CD4-positive, CD25-positive, alpha-beta regulatory T cell (primary cell): ENCODE results near the gene MIER2. TPM values are rescaled to one million over a fixed set of nuclear protein-coding genes. Genes with fewer than 3 reads are reported as not detected.
"Not testable (repeated sequence)": the region's sequence is repeated elsewhere in the genome, so short reads cannot be mapped to it uniquely, and the experiment has no call there.

Experiments used
- ATAC-seq, 2 donors: fragments of 150-1000 bp; cut with Tn5 transposase; one replicate each; pipeline ENCODE4 v1.10.0; 2021; ENCODE audit warnings: low read depth in 2 of 2, moderate number of reproducible peaks in 2 of 2, moderate library complexity in 1 of 2
- DNase-seq, 3 donors: peaks; one replicate each; pipeline versions ENCODE4 v3.0.0 to v3.0.0-alpha.2; 2012 to 2022; ENCODE audit warnings: mixed read lengths in 1 of 3
- H3K27ac ChIP-seq: one replicate; pipeline ENCODE4 v1.7.0; 2013; ENCODE audit warnings: mild to moderate bottlenecking, low read length; ENCODE audit not compliant: insufficient read depth, poor library complexity, severe bottlenecking
- H3K27me3 ChIP-seq: one replicate; pipeline ENCODE4 v1.7.0; 2013; ENCODE audit warnings: low read length; ENCODE audit not compliant: control insufficient read depth, insufficient read depth
- H3K36me3 ChIP-seq: one replicate; pipeline ENCODE4 v1.7.0; 2013; ENCODE audit warnings: mild to moderate bottlenecking, low read length, moderate library complexity; ENCODE audit not compliant: control insufficient read depth, insufficient read depth
- H3K4me1 ChIP-seq: 2 replicates; pipeline ENCODE4 v1.7.0; 2013; ENCODE audit warnings: mild to moderate bottlenecking, low read length; ENCODE audit not compliant: insufficient read depth, control insufficient read depth, poor library complexity, severe bottlenecking
- H3K4me3 ChIP-seq: one replicate; pipeline ENCODE4 v1.7.0; 2013; ENCODE audit warnings: low read depth, mild to moderate bottlenecking, low read length, moderate library complexity
- H3K9me3 ChIP-seq, 2 experiments: 1 replicate in 1 of 2; 2 replicates in 1 of 2; pipeline ENCODE4 v1.7.0; 2013; ENCODE audit warnings: low read length in 2 of 2, mild to moderate bottlenecking in 1 of 2, moderate library complexity in 1 of 2; ENCODE audit not compliant: control insufficient read depth in 2 of 2
- H3K27ac Mint-ChIP-seq, 3 donors: one replicate each; pipeline ENCODE4 v1.8.0; 2020 to 2022; ENCODE audit warnings: mild to moderate bottlenecking in 3 of 3, mixed read lengths in 3 of 3, moderate library complexity in 2 of 3
- H3K27me3 Mint-ChIP-seq: one replicate; pipeline ENCODE4 v1.8.0; 2022; ENCODE audit warnings: mild to moderate bottlenecking, mixed read lengths
- H3K36me3 Mint-ChIP-seq: one replicate; pipeline ENCODE4 v1.8.0; 2020; ENCODE audit warnings: mixed read lengths
- H3K4me1 Mint-ChIP-seq, 4 donors: one replicate each; pipeline ENCODE4 v1.8.0; 2020 to 2022; ENCODE audit warnings: mixed read lengths in 4 of 4, mild to moderate bottlenecking in 1 of 4
- H3K4me3 Mint-ChIP-seq, 4 donors: one replicate each; pipeline ENCODE4 v1.8.0; 2020 to 2022; ENCODE audit warnings: mild to moderate bottlenecking in 4 of 4, mixed read lengths in 4 of 4, moderate library complexity in 3 of 4
- H3K9me3 Mint-ChIP-seq, 7 donors: one replicate each; pipeline ENCODE4 v1.8.0; 2020 to 2022; ENCODE audit warnings: mixed read lengths in 7 of 7, mild to moderate bottlenecking in 3 of 7, moderate library complexity in 2 of 7
- polyA plus RNA-seq, 4 donors: library from polyadenylated mRNA; unstranded; fragments of 300-500 nt; fragmentation: Illumina TruSeq; gene quantifications; one replicate each; pipeline ENCODE4 v1.2.3, GENCODE V29; 2021
- total RNA-seq: library from RNA; stranded (reverse); gene quantifications from one replicate; pipeline ENCODE4 v1.2.3, GENCODE V29; 2022

MIER2 gene
- total and polyA plus RNA-seq, 5 donors from 2014 or later = 2.0 to 15.8 (median 3.0) TPM

DNA sequence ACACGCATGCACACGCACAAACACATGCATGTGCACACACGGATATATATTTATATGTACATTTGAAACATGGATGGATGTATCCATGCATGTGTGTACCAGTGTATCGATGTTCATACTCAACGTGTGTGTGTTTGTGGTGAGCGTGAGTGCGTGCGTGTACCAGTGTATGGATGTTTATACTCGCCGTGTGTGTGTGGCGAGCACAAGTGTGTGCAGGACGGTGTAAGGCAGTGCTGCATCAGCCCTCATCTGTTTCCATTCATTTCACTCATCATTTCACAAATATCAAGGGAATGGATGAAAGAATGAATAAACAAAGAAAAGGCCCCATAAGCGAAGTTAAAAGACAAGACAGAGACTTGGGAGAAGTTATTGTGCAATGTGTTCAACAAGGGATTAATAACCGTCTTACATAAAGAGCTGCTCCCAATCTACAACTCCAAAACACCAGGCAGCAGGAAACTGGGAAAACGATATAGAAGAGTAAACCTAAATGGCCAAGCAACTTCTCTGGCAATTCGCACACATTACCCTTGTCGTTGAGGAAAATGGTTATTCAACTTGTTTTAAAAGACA is 21.7 kb upstream of the MIER2 start:
- H3K9me3 ChIP-seq = no peaks in the 10 kb centered on the region
- no peaks in the 10 kb centered on the region for H3K4me1 ChIP-seq
- ATAC-seq (no peak), DNase-seq (no peak)
- no peaks in the 10 kb centered on the region for H3K27me3 ChIP-seq
- no peak overlapping the region for H3K4me3 ChIP-seq
- no peaks in the 10 kb centered on the region for H3K36me3 ChIP-seq
- no peak overlapping the region for H3K27ac Mint-ChIP-seq
- H3K27me3 Mint-ChIP-seq = no peaks in the 10 kb centered on the region
- peaks cover 0 to 2% (median 0%) of the 10 kb centered on the region in 7 donors for H3K9me3 Mint-ChIP-seq
- no peak overlapping the region for H3K4me3 Mint-ChIP-seq
- no peaks in the 10 kb centered on the region for H3K4me1 Mint-ChIP-seq
- no peaks in the 10 kb centered on the region for H3K36me3 Mint-ChIP-seq
- no peak overlapping the region for H3K27ac ChIP-seq

DNA sequence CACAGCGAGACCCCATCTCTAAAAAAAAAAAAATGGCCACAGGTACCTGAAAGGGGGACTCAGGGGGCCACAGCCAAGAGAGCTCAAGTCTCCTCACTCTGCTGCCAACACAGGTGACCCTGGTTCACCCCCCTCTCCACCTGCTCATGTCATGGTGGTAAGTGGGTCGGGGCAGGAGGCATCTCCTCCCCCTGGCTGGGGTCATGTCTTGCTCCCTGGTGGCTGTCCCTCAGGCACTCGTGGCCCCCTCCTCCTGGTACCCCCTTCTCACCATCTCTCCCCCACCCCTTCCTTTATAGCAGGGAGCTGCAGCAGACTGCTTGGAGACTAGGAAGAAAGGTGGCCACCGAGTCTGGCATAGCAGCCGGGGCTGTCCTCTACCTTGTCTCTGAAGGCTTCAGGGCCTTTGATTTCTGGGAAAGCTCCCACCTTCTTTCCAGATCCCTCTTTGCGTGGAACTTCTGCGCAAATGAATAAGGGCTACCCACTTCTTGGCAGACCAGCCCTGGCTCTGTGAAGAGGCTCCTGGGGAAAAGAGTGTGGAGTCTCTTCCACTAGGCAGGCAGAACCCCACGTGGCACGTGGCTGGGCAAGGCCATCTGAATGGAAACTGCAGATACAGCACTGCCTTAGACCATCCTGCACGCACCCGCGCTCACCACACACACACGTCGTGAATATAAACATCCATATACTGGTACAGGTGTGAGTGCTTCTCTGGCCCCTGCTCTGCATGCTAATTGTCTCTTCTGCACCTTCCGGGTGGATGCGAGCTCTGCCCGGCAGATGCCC is 20.1 kb upstream of the MIER2 start:
- H3K4me1 ChIP-seq = no peaks in the 10 kb centered on the region
- no peaks in the 10 kb centered on the region for H3K27me3 ChIP-seq
- no peaks in the 10 kb centered on the region for H3K4me1 Mint-ChIP-seq
- no peak overlapping the region for H3K27ac Mint-ChIP-seq
- ATAC-seq (no peak), DNase-seq (no peak)
- no peaks in the 10 kb centered on the region for H3K27me3 Mint-ChIP-seq
- H3K9me3 Mint-ChIP-seq = peaks cover 0 to 2% (median 0%) of the 10 kb centered on the region in 7 donors
- no peaks in the 10 kb centered on the region for H3K36me3 Mint-ChIP-seq
- H3K27ac ChIP-seq = no peak overlapping the region
- H3K36me3 ChIP-seq = no peaks in the 10 kb centered on the region
- H3K4me3 Mint-ChIP-seq = peak overlapping the region in 1 of 4 donors; percentile 27
- no peaks in the 10 kb centered on the region for H3K9me3 ChIP-seq
- H3K4me3 ChIP-seq = no peak overlapping the region

DNA sequence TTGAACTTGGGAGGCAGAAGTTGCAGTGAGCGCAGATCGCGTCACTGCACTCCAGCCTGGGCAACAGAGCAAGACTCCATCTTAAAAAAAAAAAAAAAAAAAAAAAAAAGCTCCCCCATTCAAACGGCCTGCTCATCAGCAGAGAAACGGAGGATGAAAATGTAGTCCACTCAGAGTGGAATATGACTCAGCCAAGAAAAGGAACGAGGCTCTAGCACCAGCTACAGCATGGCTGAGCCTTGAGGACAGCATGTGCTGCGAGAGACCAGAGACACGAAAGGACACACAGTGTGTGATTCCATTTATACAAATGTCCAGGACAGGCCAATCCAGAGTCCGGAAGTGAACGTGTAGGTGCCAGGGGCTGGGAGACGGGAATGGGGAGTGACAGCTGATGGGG is 18.1 kb upstream of the MIER2 start:
- Mint-ChIP-seq H3K27ac (peak overlapping the region in 1 of 3 donors; percentile 90), H3K27me3 (no peaks in the 10 kb centered on the region), H3K9me3 (peaks cover 0 to 2% (median 0%) of the 10 kb centered on the region in 7 donors), H3K4me1 (no peaks in the 10 kb centered on the region), H3K36me3 (no peaks in the 10 kb centered on the region), H3K4me3 (no peak overlapping the region)
- ATAC-seq = no peak
- no peak for DNase-seq
- no peak overlapping the region for H3K27ac ChIP-seq
- H3K9me3 ChIP-seq = no peaks in the 10 kb centered on the region
- H3K4me3 ChIP-seq = no peak overlapping the region
- no peaks in the 10 kb centered on the region for H3K4me1 ChIP-seq
- H3K27me3 ChIP-seq = no peaks in the 10 kb centered on the region
- H3K36me3 ChIP-seq = no peaks in the 10 kb centered on the region

GRCh38 chr19:362154-362553 is 17.6 kb upstream of the MIER2 start:
- no peaks in the 10 kb centered on the region for H3K36me3 ChIP-seq
- ATAC-seq (no peak), DNase-seq (peak in 1 of 3 donors; percentile 36)
- Mint-ChIP-seq H3K4me1 (no peaks in the 10 kb centered on the region), H3K9me3 (peaks cover 0 to 6% (median 0%) of the 10 kb centered on the region in 7 donors), H3K27me3 (no peaks in the 10 kb centered on the region), H3K4me3 (no peak overlapping the region), H3K27ac (no peak overlapping the region), H3K36me3 (no peaks in the 10 kb centered on the region)
- no peak overlapping the region for H3K4me3 ChIP-seq
- no peaks in the 10 kb centered on the region for H3K27me3 ChIP-seq
- no peaks in the 10 kb centered on the region for H3K9me3 ChIP-seq
- no peaks in the 10 kb centered on the region for H3K4me1 ChIP-seq
- H3K27ac ChIP-seq = no peak overlapping the region

- no peak overlapping the region for H3K4me3 Mint-ChIP-seq
- peaks cover 0 to 14% (median 1%) of the 10 kb centered on the region in 7 donors for H3K9me3 Mint-ChIP-seq
- Histone ChIP-seq H3K27ac (no peak overlapping the region), H3K4me3 (no peak overlapping the region), H3K4me1 (no peaks in the 10 kb centered on the region), H3K36me3 (no peaks in the 10 kb centered on the region), H3K9me3 (peaks cover under 1 to 3% of the 10 kb centered on the region in 2 experiments), H3K27me3 (no peaks in the 10 kb centered on the region)
- no peaks in the 10 kb centered on the region for H3K27me3 Mint-ChIP-seq
- DNase-seq (peak in 1 of 3 donors; percentile 20), ATAC-seq (no peak)
- H3K4me1 Mint-ChIP-seq = no peaks in the 10 kb centered on the region
- H3K36me3 Mint-ChIP-seq = no peaks in the 10 kb centered on the region
- no peak overlapping the region for H3K27ac Mint-ChIP-seq
These were observed 15.0 kb upstream of the MIER2 start for GRCh38 chr19:359653-359925.

GRCh38 chr19:355536-355935 is 10.9 kb upstream of the MIER2 start:
- ATAC-seq, H3K4me3 Mint-ChIP-seq, H3K27ac ChIP-seq, H3K36me3 Mint-ChIP-seq, H3K27ac Mint-ChIP-seq, H3K36me3 ChIP-seq, H3K27me3 Mint-ChIP-seq, H3K4me1 ChIP-seq, DNase-seq, H3K27me3 ChIP-seq, H3K4me1 Mint-ChIP-seq, H3K4me3 ChIP-seq: not testable (repeated sequence)
- peaks cover 14 to 15% of the 10 kb centered on the region in 2 experiments for H3K9me3 ChIP-seq
- peaks cover 0 to 23% (median 5%) of the 10 kb centered on the region in 7 donors for H3K9me3 Mint-ChIP-seq

GRCh38 chr19:355134-355533 is 10.5 kb upstream of the MIER2 start:
- Histone ChIP-seq H3K4me1 (no peaks in the 10 kb centered on the region), H3K4me3 (no peak overlapping the region), H3K27me3 (no peaks in the 10 kb centered on the region), H3K27ac (no peak overlapping the region), H3K9me3 (peaks cover 14 to 15% of the 10 kb centered on the region in 2 experiments), H3K36me3 (no peaks in the 10 kb centered on the region)
- peaks cover 3% of the 10 kb centered on the region for H3K36me3 Mint-ChIP-seq
- no peak overlapping the region for H3K4me3 Mint-ChIP-seq
- peaks cover 0 to 23% (median 5%) of the 10 kb centered on the region in 7 donors for H3K9me3 Mint-ChIP-seq
- H3K27ac Mint-ChIP-seq = no peak overlapping the region
- no peaks in the 10 kb centered on the region for H3K27me3 Mint-ChIP-seq
- ATAC-seq (no peak), DNase-seq (no peak)
- no peaks in the 10 kb centered on the region for H3K4me1 Mint-ChIP-seq
